Measurements from ENCODE around the gene ZNRF3.

The ZNRF3 gene

GRCh38 chr22:28910569-28911303 lies 27.4 kb downstream of the ZNRF3 start:
- DNase-seq, result no peak

- no peak for DNase-seq
Measured at GRCh38 chr22:28911304-28911690, 27.9 kb downstream of the ZNRF3 start.

GRCh38 chr22:28911777-28912669 lies 28.7 kb downstream of the ZNRF3 start:
- DNase-seq, result no peak

GRCh38 chr22:28914201-28914600 lies 30.8 kb downstream of the ZNRF3 start:
- no peak for DNase-seq

- DNase-seq, result no peak
Measured at GRCh38 chr22:28915969-28916368, 32.6 kb downstream of the ZNRF3 start.

- DNase-seq, result no peak
Measured at GRCh38 chr22:28917747-28918549, 34.6 kb downstream of the ZNRF3 start.

- no peak for DNase-seq
Measured at GRCh38 chr22:28918550-28919271, 35.3 kb downstream of the ZNRF3 start.

GRCh38 chr22:28920757-28921584 lies 37.6 kb downstream of the ZNRF3 start:
- DNase-seq, result no peak

- DNase-seq, result no peak
Measured at GRCh38 chr22:28921585-28921879, 38.2 kb downstream of the ZNRF3 start.

GRCh38 chr22:28922540-28923244 lies 39.3 kb downstream of the ZNRF3 start:
- no peak for DNase-seq

- DNase-seq, result no peak
Measured at GRCh38 chr22:28923826-28924732, 40.7 kb downstream of the ZNRF3 start.

GRCh38 chr22:28925916-28926315 lies 42.5 kb downstream of the ZNRF3 start:
- DNase-seq, result no peak

GRCh38 chr22:28927630-28928029 lies 44.3 kb downstream of the ZNRF3 start:
- no peak for DNase-seq

- no peak for DNase-seq
Measured at GRCh38 chr22:28929197-28929596, 45.8 kb downstream of the ZNRF3 start.

- DNase-seq, result no peak
Measured at GRCh38 chr22:28930357-28931007, 47.1 kb downstream of the ZNRF3 start.

- no peak for DNase-seq
Measured at GRCh38 chr22:28931844-28932567, 48.6 kb downstream of the ZNRF3 start.

GRCh38 chr22:28933321-28933720 lies 49.9 kb downstream of the ZNRF3 start:
- DNase-seq, result no peak

GRCh38 chr22:28934026-28934425 lies 50.7 kb downstream of the ZNRF3 start:
- DNase-seq, result no peak

GRCh38 chr22:28935140-28935539 lies 51.8 kb downstream of the ZNRF3 start:
- no peak for DNase-seq
